Endometrial microvascular endothelial cells (primary cell): ENCODE measurements around the gene SPAAR. TPM values are rescaled to one million over a fixed set of nuclear protein-coding genes. Genes with fewer than 3 reads are reported as not detected.
"Not testable (repeated sequence)": the region's sequence is repeated elsewhere in the genome, so short reads cannot be mapped to it uniquely, and the experiment has no call there.

Experiments used
- in situ Hi-C: cut with HindIII; loops from 2 replicates; pipeline ENCODE4 v1.10.0; 2017; ENCODE audit warnings: low sequenced_read_pairs, low pct_unique_long_range_greater_than_20kb; ENCODE audit errors: inconsistent ontology term
- total RNA-seq: library from RNA; depleted of rRNA; stranded (reverse); fragments of >200 nt; gene quantifications from one replicate; pipeline ENCODE4 v1.2.3, GENCODE V29; 2015; ENCODE audit errors: inconsistent ontology term

The SPAAR gene
- total RNA-seq: 34.1 TPM

- in situ Hi-C loops: loop anchor here (10.0 kb wide), 1 partner anchor 116 kb away; no protein-coding TSS in a partner anchor
These were observed at the start of gene SPAAR for GRCh38 chr9:35909274-35909673. SPAAR (plus strand) TSS chr9:35909490; CDS start chr9:35910464, 974 bp downstream.

GRCh38 chr9:35859990-35860339, 49.3 kb upstream of the SPAAR start:
- in situ Hi-C loops: loop anchor here (10.0 kb wide), 1 partner anchor 45 kb away; the partner anchor contains the start of genes HINT2 and SPAG8

GRCh38 chr9:35861161-35861897, 48.0 kb upstream of the SPAAR start:
- in situ Hi-C loops: loop anchor here (10.0 kb wide), 1 partner anchor 47 kb away; the partner anchor contains the start of genes HINT2 and SPAG8

GRCh38 chr9:35862328-35862727, 47.0 kb upstream of the SPAAR start:
- in situ Hi-C loops: loop anchor here (10.0 kb wide), 1 partner anchor 48 kb away; the partner anchor contains the start of genes HINT2 and SPAG8

GRCh38 chr9:35863583-35863982, 45.7 kb upstream of the SPAAR start:
- in situ Hi-C loops: loop anchor here (10.0 kb wide), 1 partner anchor 49 kb away; the partner anchor contains the start of genes HINT2 and SPAG8

GRCh38 chr9:35864695-35865255, 44.5 kb upstream of the SPAAR start:
- in situ Hi-C loops: loop anchor here (10.0 kb wide), 1 partner anchor 50 kb away; the partner anchor contains the start of genes HINT2 and SPAG8

GRCh38 chr9:35867538-35867937, 41.8 kb upstream of the SPAAR start:
- in situ Hi-C loops: loop anchor here (10.0 kb wide), 1 partner anchor 53 kb away; the partner anchor contains the start of genes HINT2 and SPAG8

GRCh38 chr9:35868933-35869332, 40.4 kb upstream of the SPAAR start:
- in situ Hi-C loops: loop anchor here (10.0 kb wide), 1 partner anchor 54 kb away; the partner anchor contains the start of genes HINT2 and SPAG8

GRCh38 chr9:35869621-35870216, 39.6 kb upstream of the SPAAR start:
- in situ Hi-C loops: loop anchor here (10.0 kb wide), 1 partner anchor 55 kb away; the partner anchor contains the start of genes HINT2 and SPAG8

GRCh38 chr9:35870351-35870923, 38.9 kb upstream of the SPAAR start, which contains the start of gene OR13J1:
OR13J1 (minus strand) TSS chr9:35870401; CDS start chr9:35870401, 0 bp downstream.
- in situ Hi-C loops: no loop called here

- in situ Hi-C loops: no loop called here
These were observed 37.7 kb upstream of the SPAAR start for GRCh38 chr9:35871545-35871944.

GRCh38 chr9:35872505-35872904, 36.8 kb upstream of the SPAAR start:
- in situ Hi-C loops: no loop called here

GRCh38 chr9:35882263-35882848, 26.9 kb upstream of the SPAAR start:
- in situ Hi-C loops: no loop called here

- in situ Hi-C loops: no loop called here
These were observed 26.3 kb upstream of the SPAAR start for GRCh38 chr9:35882996-35883395.

GRCh38 chr9:35884908-35885307, 24.4 kb upstream of the SPAAR start:
- in situ Hi-C loops: not testable (repeated sequence)

- in situ Hi-C loops: no loop called here
These were observed 17.6 kb upstream of the SPAAR start for GRCh38 chr9:35891646-35892045.

- in situ Hi-C loops: no loop called here
These were observed 17.2 kb upstream of the SPAAR start for GRCh38 chr9:35892051-35892450.

GRCh38 chr9:35896570-35896969, 12.7 kb upstream of the SPAAR start:
- in situ Hi-C loops: no loop called here
